ENCODE results near the gene THOC6.
A peak's percentile ranks its signal among the peaks of the same experiment; 100 is the strongest.

THOC6 gene

GRCh38 chr16:3058139-3059030 lies 34.5 kb downstream of the THOC6 start:
- H3K4me3 ChIP-seq (ENCODE audit: low read depth, low read length): peak overlapping the region; percentile 90
- H3K9me3 ChIP-seq (ENCODE audit: control insufficient read depth, insufficient read depth, low read length): no peaks in the 10 kb centered on the region
- no peaks in the 10 kb centered on the region; the same call in 1 of the 2 replicates for H3K27me3 ChIP-seq (ENCODE audit: control insufficient read depth, insufficient read depth, low read length)
- peaks cover 7% of the 10 kb centered on the region; the same call in 1 of the 2 replicates for H3K4me1 ChIP-seq (ENCODE audit: control insufficient read depth, insufficient read depth, low read length)
- peaks cover 3% of the 10 kb centered on the region; the same call in 1 of the 2 replicates for H3K36me3 ChIP-seq (ENCODE audit: control insufficient read depth, insufficient read depth, low read length)
- H3K27ac ChIP-seq (ENCODE audit: low read depth, low read length): no peak overlapping the region
- peak overlapping the region; percentile 64; the same call in 1 of the 2 replicates for H3K9ac ChIP-seq (ENCODE audit: low read depth, low read length)

DNA sequence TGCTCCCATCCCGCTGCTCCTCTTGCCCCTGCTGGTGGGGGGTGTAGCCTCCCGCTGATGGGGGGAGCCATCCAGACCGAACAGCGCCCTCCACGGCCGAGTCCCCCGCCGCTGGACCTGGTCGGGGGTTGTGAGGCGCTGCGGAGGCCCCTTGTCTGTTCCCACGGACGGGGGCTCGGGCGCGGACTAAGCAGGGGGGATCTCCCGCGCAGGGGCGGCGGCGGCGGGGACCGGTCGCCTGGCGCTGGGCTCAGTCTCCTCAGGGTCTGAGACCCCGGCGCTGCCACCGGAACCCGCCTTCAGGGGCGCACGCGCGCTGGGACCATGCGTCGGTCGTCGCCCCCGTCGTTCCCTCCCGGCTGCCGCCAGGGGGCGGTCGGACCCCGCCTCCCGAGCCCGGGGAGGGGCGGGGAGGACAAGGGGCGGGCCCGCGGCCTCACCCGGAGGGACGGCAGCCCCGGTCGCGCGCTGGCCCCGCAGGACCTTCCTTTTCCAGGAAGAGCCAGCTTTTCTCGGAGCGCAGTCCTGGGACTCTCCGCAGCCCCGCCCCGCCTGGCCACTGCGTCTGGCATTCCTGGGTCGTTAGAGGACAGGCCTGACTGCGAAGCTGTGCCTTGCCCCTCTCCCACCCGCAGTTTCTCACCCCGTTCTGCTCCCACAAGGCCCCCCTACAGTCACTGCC lies 35.3 kb downstream of the THOC6 start:
- H3K9me3 ChIP-seq (ENCODE audit: control insufficient read depth, insufficient read depth, low read length): no peaks in the 10 kb centered on the region
- peaks cover 3% of the 10 kb centered on the region; the same call in 1 of the 2 replicates for H3K36me3 ChIP-seq (ENCODE audit: control insufficient read depth, insufficient read depth, low read length)
- H3K4me3 ChIP-seq (ENCODE audit: low read depth, low read length): peak overlapping the region; percentile 90
- peak overlapping the region; percentile 64; the same call in 1 of the 2 replicates for H3K9ac ChIP-seq (ENCODE audit: low read depth, low read length)
- no peaks in the 10 kb centered on the region; the same call in 1 of the 2 replicates for H3K27me3 ChIP-seq (ENCODE audit: control insufficient read depth, insufficient read depth, low read length)
- H3K4me1 ChIP-seq (ENCODE audit: control insufficient read depth, insufficient read depth, low read length): peaks cover 7% of the 10 kb centered on the region; the same call in 1 of the 2 replicates
- H3K27ac ChIP-seq (ENCODE audit: low read depth, low read length): peak overlapping the region; percentile 55

- Histone ChIP-seq H3K27ac (ENCODE audit: low read depth, low read length) (peak overlapping the region; percentile 55), H3K36me3 (ENCODE audit: control insufficient read depth, insufficient read depth, low read length) (peaks cover under 1% of the 10 kb centered on the region; the same call in 1 of the 2 replicates), H3K4me1 (ENCODE audit: control insufficient read depth, insufficient read depth, low read length) (peaks cover 7% of the 10 kb centered on the region; the same call in 1 of the 2 replicates), H3K9me3 (ENCODE audit: control insufficient read depth, insufficient read depth, low read length) (no peaks in the 10 kb centered on the region), H3K9ac (ENCODE audit: low read depth, low read length) (peak overlapping the region; percentile 34; the same call in 1 of the 2 replicates), H3K27me3 (ENCODE audit: control insufficient read depth, insufficient read depth, low read length) (no peaks in the 10 kb centered on the region; the same call in 1 of the 2 replicates), H3K4me3 (ENCODE audit: low read depth, low read length) (peak overlapping the region; percentile 90)
These were observed 35.9 kb downstream of the THOC6 start for GRCh38 chr16:3059723-3060242.

DNA sequence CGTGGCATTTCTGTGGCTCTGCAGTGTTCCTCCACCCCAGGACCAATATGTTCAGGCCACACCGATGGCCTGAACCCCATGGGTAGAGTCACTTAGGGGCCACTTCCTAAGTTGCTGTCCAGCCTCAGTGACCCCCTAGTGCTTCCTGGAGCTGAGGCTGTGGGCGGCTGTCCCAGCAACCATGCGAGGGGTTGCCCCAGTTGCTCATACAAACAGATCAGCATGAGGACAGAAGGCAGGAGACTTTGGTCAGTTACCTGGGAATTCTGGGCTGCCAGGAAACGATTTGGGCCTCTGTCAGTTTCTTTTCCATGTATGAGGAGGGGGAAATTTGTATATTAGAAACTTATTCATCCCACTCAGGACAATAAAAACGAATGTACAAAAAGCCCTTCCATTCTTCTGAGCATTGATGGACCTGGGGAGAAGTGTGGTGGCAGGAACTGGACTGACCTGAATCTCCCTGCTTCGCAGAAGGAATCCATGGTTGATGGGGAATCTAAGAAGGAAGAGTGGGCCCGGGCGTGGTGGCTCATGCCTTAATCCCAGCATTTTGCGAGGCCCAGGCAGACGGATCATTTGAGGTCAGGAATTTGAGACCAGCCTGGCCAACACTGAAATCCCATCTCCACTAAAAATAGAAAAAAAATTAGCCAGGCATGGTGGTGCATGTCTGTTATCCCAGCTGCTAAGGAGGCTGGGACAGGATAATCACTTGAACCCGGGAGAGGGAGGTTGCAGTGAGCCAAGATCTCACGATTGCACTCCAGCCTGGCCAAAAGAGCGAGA lies 36.7 kb downstream of the THOC6 start:
- Histone ChIP-seq H3K9me3 (ENCODE audit: control insufficient read depth, insufficient read depth, low read length) (no peaks in the 10 kb centered on the region), H3K27me3 (ENCODE audit: control insufficient read depth, insufficient read depth, low read length) (no peaks in the 10 kb centered on the region; the same call in 1 of the 2 replicates), H3K4me1 (ENCODE audit: control insufficient read depth, insufficient read depth, low read length) (peaks cover 14% of the 10 kb centered on the region; the same call in 1 of the 2 replicates), H3K27ac (ENCODE audit: low read depth, low read length) (no peak overlapping the region), H3K9ac (ENCODE audit: low read depth, low read length) (no peak overlapping the region), H3K36me3 (ENCODE audit: control insufficient read depth, insufficient read depth, low read length) (no peaks in the 10 kb centered on the region), H3K4me3 (ENCODE audit: low read depth, low read length) (no peak overlapping the region)

DNA sequence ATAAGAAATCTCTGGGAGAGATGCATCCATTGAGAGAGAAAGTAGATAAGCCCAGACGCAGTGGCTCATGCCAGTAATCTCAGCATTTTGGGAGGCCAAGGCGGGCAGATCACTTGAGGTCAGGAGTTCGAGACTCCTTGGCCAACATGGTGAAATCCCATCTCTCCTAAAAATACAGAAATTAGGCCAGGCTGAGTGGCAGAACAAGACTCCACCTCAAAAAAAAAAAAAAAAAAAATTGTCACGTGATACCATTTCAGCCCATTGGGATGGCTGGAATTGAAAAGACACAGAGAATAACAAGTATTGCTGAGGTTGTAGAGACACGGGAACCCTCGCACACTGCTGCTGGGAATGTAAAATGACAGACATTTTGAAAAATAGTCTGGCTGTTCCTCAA lies 38.7 kb downstream of the THOC6 start:
- H3K9me3 ChIP-seq (ENCODE audit: control insufficient read depth, insufficient read depth, low read length): no peaks in the 10 kb centered on the region
- peaks cover 16% of the 10 kb centered on the region; the same call in 1 of the 2 replicates for H3K4me1 ChIP-seq (ENCODE audit: control insufficient read depth, insufficient read depth, low read length)
- H3K9ac ChIP-seq (ENCODE audit: low read depth, low read length): no peak overlapping the region
- no peaks in the 10 kb centered on the region for H3K36me3 ChIP-seq (ENCODE audit: control insufficient read depth, insufficient read depth, low read length)
- no peak overlapping the region for H3K4me3 ChIP-seq (ENCODE audit: low read depth, low read length)
- no peak overlapping the region for H3K27ac ChIP-seq (ENCODE audit: low read depth, low read length)
- no peaks in the 10 kb centered on the region; the same call in 1 of the 2 replicates for H3K27me3 ChIP-seq (ENCODE audit: control insufficient read depth, insufficient read depth, low read length)

DNA sequence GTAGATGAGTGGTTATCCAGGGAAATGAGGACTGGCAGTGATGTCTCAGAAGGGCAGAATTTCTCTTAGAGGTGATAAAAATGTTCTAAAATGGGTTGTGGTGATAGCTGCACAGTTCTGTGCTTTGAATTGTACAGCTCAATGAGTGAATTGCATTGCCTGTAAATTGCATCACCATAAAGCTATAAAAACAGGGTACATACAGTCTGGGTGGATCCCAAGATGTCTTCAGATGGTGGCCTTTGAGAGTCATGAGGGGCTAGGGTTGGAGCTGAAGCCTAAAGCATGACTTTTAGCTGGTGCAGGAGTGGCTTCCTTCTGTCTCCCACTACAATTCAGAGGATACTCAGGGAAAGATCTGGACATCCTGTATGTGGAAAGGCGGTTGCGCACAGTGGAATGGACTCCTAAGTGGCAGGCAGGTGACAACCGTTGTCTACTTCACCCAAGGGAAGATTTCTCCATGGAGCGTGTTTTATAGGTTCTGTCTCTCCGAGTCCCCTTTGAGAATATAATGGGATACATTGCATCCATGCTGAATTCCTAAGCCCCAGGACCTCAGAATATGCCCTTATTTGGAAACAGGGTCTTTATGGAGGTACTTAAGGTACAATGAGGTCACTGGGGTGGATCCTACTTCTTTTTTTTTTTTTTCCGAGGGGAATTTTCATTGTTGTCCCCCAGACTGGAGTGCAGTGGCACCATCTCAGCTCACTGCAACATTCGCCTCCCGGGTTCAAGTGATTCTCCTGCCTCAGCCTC lies 40.0 kb downstream of the THOC6 start:
- Histone ChIP-seq H3K36me3 (ENCODE audit: control insufficient read depth, insufficient read depth, low read length) (no peaks in the 10 kb centered on the region), H3K4me1 (ENCODE audit: control insufficient read depth, insufficient read depth, low read length) (peaks cover 16% of the 10 kb centered on the region; the same call in 1 of the 2 replicates), H3K9ac (ENCODE audit: low read depth, low read length) (no peak overlapping the region; the same call in 1 of the 2 replicates), H3K27ac (ENCODE audit: low read depth, low read length) (peak overlapping the region; percentile 37), H3K27me3 (ENCODE audit: control insufficient read depth, insufficient read depth, low read length) (no peaks in the 10 kb centered on the region; the same call in 1 of the 2 replicates), H3K4me3 (ENCODE audit: low read depth, low read length) (no peak overlapping the region), H3K9me3 (ENCODE audit: control insufficient read depth, insufficient read depth, low read length) (no peaks in the 10 kb centered on the region)

DNA sequence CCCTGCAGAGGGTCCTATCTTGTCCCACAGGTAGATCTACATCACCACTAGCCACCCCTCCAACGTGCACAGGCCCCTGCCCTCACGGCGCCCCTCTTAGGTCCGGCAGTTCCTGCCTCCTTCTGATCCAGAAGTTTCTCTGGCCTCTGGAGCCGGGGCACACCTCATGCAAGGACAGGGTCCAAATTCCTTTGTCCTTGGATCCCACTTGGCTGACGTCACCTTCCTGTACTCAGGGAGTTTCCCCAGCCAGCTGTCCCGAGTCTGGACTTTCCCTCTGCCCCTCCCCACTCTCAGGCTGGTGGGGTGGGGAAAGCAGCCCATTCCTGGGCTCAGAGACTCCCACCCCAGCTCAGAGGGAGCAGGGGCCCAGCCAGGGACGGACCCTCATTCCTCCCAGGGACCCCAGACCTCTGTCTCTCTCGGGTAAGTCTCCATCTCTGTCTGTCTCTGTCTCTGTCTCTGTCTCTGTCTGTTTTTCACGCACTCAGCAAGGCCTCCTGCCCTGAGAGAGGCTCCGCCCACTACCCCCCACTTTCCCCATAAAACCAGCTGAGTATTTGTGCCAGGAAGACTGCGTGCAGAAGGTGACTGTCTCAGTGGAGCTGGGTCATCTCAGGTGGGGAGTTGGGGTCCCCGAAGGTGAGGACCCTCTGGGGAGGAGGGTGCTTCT lies 41.4 kb downstream of the THOC6 start, which contains the start of gene IL32:
TSS of gene IL32 (plus strand) at position 572 of the 673 bp plus-strand sequence. CDS start 172 bp downstream, outside the sequence.
- H3K27ac ChIP-seq (ENCODE audit: low read depth, low read length): peak within 1 kb of the TSS; percentile 22
- no peak within 1 kb of the TSS for H3K9ac ChIP-seq (ENCODE audit: low read depth, low read length)
- no peak within 1 kb of the TSS for H3K4me3 ChIP-seq (ENCODE audit: low read depth, low read length)

GRCh38 chr16:3065742-3066439 lies 42.1 kb downstream of the THOC6 start:
- Histone ChIP-seq H3K36me3 (ENCODE audit: control insufficient read depth, insufficient read depth, low read length) (no peaks in the 10 kb centered on the region), H3K27me3 (ENCODE audit: control insufficient read depth, insufficient read depth, low read length) (no peaks in the 10 kb centered on the region), H3K9me3 (ENCODE audit: control insufficient read depth, insufficient read depth, low read length) (no peaks in the 10 kb centered on the region), H3K4me1 (ENCODE audit: control insufficient read depth, insufficient read depth, low read length) (peaks cover 9% of the 10 kb centered on the region; the same call in 1 of the 2 replicates), H3K9ac (ENCODE audit: low read depth, low read length) (no peak overlapping the region), H3K27ac (ENCODE audit: low read depth, low read length) (no peak overlapping the region), H3K4me3 (ENCODE audit: low read depth, low read length) (no peak overlapping the region)

More for the DNA sequence above, 41.4 kb downstream of the THOC6 start, which contains the start of gene IL32:
- H3K4me1 ChIP-seq (ENCODE audit: control insufficient read depth, insufficient read depth, low read length): peaks cover 9% of the 10 kb centered on the region; the same call in 1 of the 2 replicates
- no peaks in the 10 kb centered on the region for H3K9me3 ChIP-seq (ENCODE audit: control insufficient read depth, insufficient read depth, low read length)
- no peaks in the 10 kb centered on the region for H3K36me3 ChIP-seq (ENCODE audit: control insufficient read depth, insufficient read depth, low read length)
- H3K27me3 ChIP-seq (ENCODE audit: control insufficient read depth, insufficient read depth, low read length): no peaks in the 10 kb centered on the region; the same call in 1 of the 2 replicates

- Histone ChIP-seq H3K4me3 (ENCODE audit: low read depth, low read length) (no peak overlapping the region), H3K9ac (ENCODE audit: low read depth, low read length) (no peak overlapping the region), H3K9me3 (ENCODE audit: control insufficient read depth, insufficient read depth, low read length) (no peaks in the 10 kb centered on the region), H3K4me1 (ENCODE audit: control insufficient read depth, insufficient read depth, low read length) (peaks cover 9% of the 10 kb centered on the region; the same call in 1 of the 2 replicates), H3K36me3 (ENCODE audit: control insufficient read depth, insufficient read depth, low read length) (no peaks in the 10 kb centered on the region), H3K27ac (ENCODE audit: low read depth, low read length) (no peak overlapping the region), H3K27me3 (ENCODE audit: control insufficient read depth, insufficient read depth, low read length) (no peaks in the 10 kb centered on the region)
These were observed 42.6 kb downstream of the THOC6 start for GRCh38 chr16:3066440-3066748.
